Caco-2 (cell line): Measurements from ENCODE around the gene CDADC1. TPM values are rescaled to one million over a fixed set of nuclear protein-coding genes. Genes with fewer than 3 reads are reported as not detected.

ENCODE experiments used
- BruUV-seq: library from RNA; stranded (reverse); fragments of 400-500 nt; replicated peaks from 2 replicates; lab custom pipeline; 2021; lab: Mats Ljungman, UMichigan
- CTCF ChIA-PET: fragments of 300-600 bp; sonication (Branson Sonifier 250); formaldehyde crosslinking; loops from one replicate; lab custom pipeline; 2022; ENCODE audit warnings: antibody characterized with exemption; lab: Charles Lee
- POLR2A ChIA-PET: fragments of 300-600 bp; sonication (Branson Sonifier 250); formaldehyde crosslinking; loops from one replicate; lab custom pipeline; 2022; ENCODE audit warnings: antibody characterized with exemption; lab: Charles Lee
- DNase-seq, 2 experiments: peaks; one replicate each; pipeline versions ENCODE4 v3.0.0 to v3.0.0-alpha.2; 2020 to 2022
- H3K27me3 ChIP-seq: replicated peaks from 2 replicates; pipeline ENCODE4 v1.6.0; 2011; ENCODE audit warnings: low read length; ENCODE audit not compliant: control insufficient read depth, insufficient read depth
- H3K36me3 ChIP-seq: 2 replicates; pipeline ENCODE4 v1.5.1; 2011; ENCODE audit warnings: low read length; ENCODE audit not compliant: control insufficient read depth, insufficient read depth
- H3K4me1 ChIP-seq: fragments of 250-450 bp; sonication (Bioruptor Pico); 2 replicates; pipeline ENCODE4 v1.5.1; 2020; ENCODE audit warnings: mild to moderate bottlenecking
- H3K4me3 ChIP-seq: 2 replicates; pipeline ENCODE4 v1.5.1; 2011; ENCODE audit warnings: low read depth, mild to moderate bottlenecking, control low read depth, low read length
- H3K9me3 ChIP-seq: fragments of 250-450 bp; sonication (Bioruptor Pico); 2 replicates; pipeline ENCODE4 v1.5.1; 2020; ENCODE audit warnings: mild to moderate bottlenecking, moderate library complexity
- H3K27ac Mint-ChIP-seq: one replicate; pipeline ENCODE4 v1.8.0; 2022; ENCODE audit warnings: mixed read lengths; ENCODE audit not compliant: unreplicated experiment
- H3K27me3 Mint-ChIP-seq: one replicate; pipeline ENCODE4 v1.8.0; 2022; ENCODE audit warnings: mixed read lengths; ENCODE audit not compliant: insufficient read depth, unreplicated experiment
- H3K36me3 Mint-ChIP-seq: one replicate; pipeline ENCODE4 v1.8.0; 2022; ENCODE audit warnings: mild to moderate bottlenecking, mixed read lengths; ENCODE audit not compliant: insufficient read depth, unreplicated experiment
- H3K4me1 Mint-ChIP-seq: one replicate; pipeline ENCODE4 v1.8.0; 2022; ENCODE audit warnings: low read depth, mixed read lengths; ENCODE audit not compliant: unreplicated experiment
- H3K4me3 Mint-ChIP-seq: one replicate; pipeline ENCODE4 v1.8.0; 2022; ENCODE audit warnings: mild to moderate bottlenecking, moderate library complexity, mixed read lengths; ENCODE audit not compliant: unreplicated experiment
- H3K9me3 Mint-ChIP-seq: one replicate; pipeline ENCODE4 v1.8.0; 2022; ENCODE audit warnings: mixed read lengths; ENCODE audit not compliant: unreplicated experiment
- CTCF ChIP-seq, 2 experiments: fragments of 200-600 bp in 1 of 2; IDR thresholded peaks; 1 replicate in 1 of 2; 2 replicates in 1 of 2; pipeline versions ENCODE4 v1.5.1 to v1.8.0; 2011 to 2022; ENCODE audit warnings: antibody characterized with exemption in 1 of 2, control low read depth in 1 of 2, inconsistent platforms in 1 of 2, low read depth in 1 of 2, low read length in 1 of 2, mild to moderate bottlenecking in 1 of 2, moderate library complexity in 1 of 2; ENCODE audit not compliant: insufficient read depth in 1 of 2, severe bottlenecking in 1 of 2, unreplicated experiment in 1 of 2
- intact Hi-C: fragments of 100-400 bp; cut with micrococcal nuclease; formaldehyde crosslinking; loops from one replicate; pipeline ENCODE4 v1.10.0; 2022; ENCODE audit not compliant: unreplicated experiment
- total RNA-seq: library from RNA; stranded (reverse); gene quantifications from 2 replicates; pipeline ENCODE4 v1.2.3, GENCODE V29; 2022

Gene CDADC1
- total RNA-seq, 1 experiment from 2014 or later: 14.4 TPM

- TF ChIP-seq CTCF (IDR thresholded peaks at IDR 0.05; ENCODE audit: insufficient read depth in 1 of 2, low read depth in 1 of 2, low read length in 1 of 2, severe bottlenecking in 1 of 2, unreplicated experiment in 1 of 2): no peak
- H3K4me3 Mint-ChIP-seq: peak overlapping the region; percentile 89
- Histone ChIP-seq H3K4me3 (peak overlapping the region; percentile 97), H3K27me3 (no peaks in the 10 kb centered on the region), H3K36me3 (no peaks in the 10 kb centered on the region), H3K4me1 (peaks cover 4% of the 10 kb centered on the region; the same call in 1 of the 2 replicates), H3K9me3 (no peaks in the 10 kb centered on the region)
- no peaks in the 10 kb centered on the region for H3K4me1 Mint-ChIP-seq
- DNase-seq: peak in 1 of 2 experiments; percentile 15
- CTCF ChIA-PET: interaction anchor here (0.5 to 2.1 kb wide), 8 partner anchors 12 to 197 kb away, joined by 3 to 20 read pairs (median 4); no protein-coding TSS in a partner anchor
- H3K36me3 Mint-ChIP-seq: peaks cover 5% of the 10 kb centered on the region
- no peaks in the 10 kb centered on the region for H3K9me3 Mint-ChIP-seq
- peak overlapping the region; percentile 88 for H3K27ac Mint-ChIP-seq
- peaks cover 2% of the 10 kb centered on the region for H3K27me3 Mint-ChIP-seq
- no TSS peak for BruUV-seq
- POLR2A ChIA-PET: interaction anchor here (1.1 to 2.0 kb wide), 2 partner anchors 195 to 297 kb away, joined by 5 to 10 read pairs; partner anchors contain the start of genes CAB39L and SETDB2
- intact Hi-C loops: loop anchor here (1.0 kb wide), 2 partner anchors 33 to 359 kb away; no protein-coding TSS in a partner anchor
Observed at GRCh38 chr13:49248622-49249002, 887 bp downstream of the CDADC1 start.

GRCh38 chr13:49251326-49251725 is 3.6 kb downstream of the CDADC1 start:
- H3K27me3 ChIP-seq: no peaks in the 10 kb centered on the region
- Mint-ChIP-seq H3K36me3 (peaks cover 13% of the 10 kb centered on the region), H3K4me3 (no peak overlapping the region), H3K27me3 (no peaks in the 10 kb centered on the region), H3K27ac (no peak overlapping the region), H3K4me1 (no peaks in the 10 kb centered on the region), H3K9me3 (no peaks in the 10 kb centered on the region)
- intact Hi-C loops: no loop called here
- H3K36me3 ChIP-seq: no peaks in the 10 kb centered on the region
- no peak for DNase-seq
- H3K4me1 ChIP-seq: peaks cover 4% of the 10 kb centered on the region; the same call in 1 of the 2 replicates
- no TSS peak for BruUV-seq
- POLR2A ChIA-PET: no interaction called here
- no peaks in the 10 kb centered on the region for H3K9me3 ChIP-seq
- CTCF ChIA-PET: no interaction called here
- no peak for TF ChIP-seq CTCF (IDR thresholded peaks at IDR 0.05; ENCODE audit: insufficient read depth in 1 of 2, low read depth in 1 of 2, low read length in 1 of 2, severe bottlenecking in 1 of 2, unreplicated experiment in 1 of 2)
- H3K4me3 ChIP-seq: no peak overlapping the region

GRCh38 chr13:49253310-49253709 is 5.6 kb downstream of the CDADC1 start:
- no peaks in the 10 kb centered on the region for H3K27me3 Mint-ChIP-seq
- H3K9me3 Mint-ChIP-seq: no peaks in the 10 kb centered on the region
- no peak for TF ChIP-seq CTCF (IDR thresholded peaks at IDR 0.05; ENCODE audit: insufficient read depth in 1 of 2, low read depth in 1 of 2, low read length in 1 of 2, severe bottlenecking in 1 of 2, unreplicated experiment in 1 of 2)
- BruUV-seq: no TSS peak
- H3K4me3 Mint-ChIP-seq: no peak overlapping the region
- H3K36me3 Mint-ChIP-seq: peaks cover 9% of the 10 kb centered on the region
- no peaks in the 10 kb centered on the region for H3K36me3 ChIP-seq
- H3K4me1 Mint-ChIP-seq: no peaks in the 10 kb centered on the region
- ChIA-PET POLR2A (no interaction called here), CTCF (no interaction called here)
- DNase-seq: no peak
- no peak overlapping the region for H3K4me3 ChIP-seq
- H3K27ac Mint-ChIP-seq: no peak overlapping the region
- intact Hi-C loops: no loop called here
- no peaks in the 10 kb centered on the region for H3K27me3 ChIP-seq
- peaks cover 4% of the 10 kb centered on the region; the same call in 1 of the 2 replicates for H3K4me1 ChIP-seq
- no peaks in the 10 kb centered on the region for H3K9me3 ChIP-seq
